Activated T-cell treated with anti-CD3 and anti-CD28 coated beads for 24 hours (primary cell): ENCODE measurements around the gene TNNI2.

Experiments
- DNase-seq: peaks from one replicate; pipeline ENCODE4 v3.0.0-alpha.2; 2020; ENCODE audit warnings: low read depth

Gene TNNI2

GRCh38 chr11:1821562-1821961 lies 17.2 kb upstream of the TNNI2 start:
- no peak for DNase-seq

- no peak for DNase-seq
Observed at GRCh38 chr11:1822648-1823375, 16.0 kb upstream of the TNNI2 start.

GRCh38 chr11:1823376-1824220 lies 15.2 kb upstream of the TNNI2 start:
- DNase-seq, result no peak

GRCh38 chr11:1824221-1825038 lies 14.4 kb upstream of the TNNI2 start:
- DNase-seq, result no peak

GRCh38 chr11:1825039-1825740 lies 13.6 kb upstream of the TNNI2 start:
- no peak for DNase-seq

- no peak for DNase-seq
Observed at GRCh38 chr11:1825785-1826451, 12.9 kb upstream of the TNNI2 start.

GRCh38 chr11:1826552-1827094 lies 12.2 kb upstream of the TNNI2 start:
- DNase-seq, result no peak

- DNase-seq, result no peak
Observed at GRCh38 chr11:1827095-1827813, 11.5 kb upstream of the TNNI2 start.

GRCh38 chr11:1827931-1828330 lies 10.8 kb upstream of the TNNI2 start:
- DNase-seq, result no peak

GRCh38 chr11:1828542-1828941 lies 10.2 kb upstream of the TNNI2 start:
- DNase-seq, result no peak

GRCh38 chr11:1829039-1829820 lies 9.6 kb upstream of the TNNI2 start:
- no peak for DNase-seq

- no peak for DNase-seq
Observed at GRCh38 chr11:1830004-1830321, 8.8 kb upstream of the TNNI2 start.

GRCh38 chr11:1830322-1831223 lies 8.2 kb upstream of the TNNI2 start:
- no peak for DNase-seq

GRCh38 chr11:1831338-1832210 lies 7.2 kb upstream of the TNNI2 start:
- DNase-seq, result no peak

GRCh38 chr11:1832211-1832919 lies 6.4 kb upstream of the TNNI2 start:
- DNase-seq, result peak; percentile 55

GRCh38 chr11:1832920-1833295 lies 5.9 kb upstream of the TNNI2 start:
- DNase-seq, result no peak

- no peak for DNase-seq
Observed at GRCh38 chr11:1834062-1834610, 4.6 kb upstream of the TNNI2 start.
